ENCODE results near the gene ACOT4. TPM values are rescaled to one million over a fixed set of nuclear protein-coding genes. Genes with fewer than 3 reads are reported as not detected.

Gene ACOT4
- total RNA-seq, 1 donor from 2014 or later = 0.49 TPM

- H3K27me3 ChIP-seq = no peaks in the 10 kb centered on the region
- no peak overlapping the region for H3K27ac ChIP-seq
- H3K36me3 ChIP-seq = no peaks in the 10 kb centered on the region
- DNase-seq (ENCODE audit: extremely low spot score in 2 of 2) = no peak
- peaks cover 5% of the 10 kb centered on the region for H3K4me1 ChIP-seq
- no peak overlapping the region for H3K4me3 ChIP-seq
- no peaks in the 10 kb centered on the region for H3K9me3 ChIP-seq
- intact Hi-C loops (cut with DNase I) = no loop called here
- TF ChIP-seq, protein P1, sequence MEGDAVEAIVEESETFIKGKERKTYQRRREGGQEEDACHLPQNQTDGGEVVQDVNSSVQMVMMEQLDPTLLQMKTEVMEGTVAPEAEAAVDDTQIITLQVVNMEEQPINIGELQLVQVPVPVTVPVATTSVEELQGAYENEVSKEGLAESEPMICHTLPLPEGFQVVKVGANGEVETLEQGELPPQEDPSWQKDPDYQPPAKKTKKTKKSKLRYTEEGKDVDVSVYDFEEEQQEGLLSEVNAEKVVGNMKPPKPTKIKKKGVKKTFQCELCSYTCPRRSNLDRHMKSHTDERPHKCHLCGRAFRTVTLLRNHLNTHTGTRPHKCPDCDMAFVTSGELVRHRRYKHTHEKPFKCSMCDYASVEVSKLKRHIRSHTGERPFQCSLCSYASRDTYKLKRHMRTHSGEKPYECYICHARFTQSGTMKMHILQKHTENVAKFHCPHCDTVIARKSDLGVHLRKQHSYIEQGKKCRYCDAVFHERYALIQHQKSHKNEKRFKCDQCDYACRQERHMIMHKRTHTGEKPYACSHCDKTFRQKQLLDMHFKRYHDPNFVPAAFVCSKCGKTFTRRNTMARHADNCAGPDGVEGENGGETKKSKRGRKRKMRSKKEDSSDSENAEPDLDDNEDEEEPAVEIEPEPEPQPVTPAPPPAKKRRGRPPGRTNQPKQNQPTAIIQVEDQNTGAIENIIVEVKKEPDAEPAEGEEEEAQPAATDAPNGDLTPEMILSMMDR (IDR thresholded peaks at IDR 0.05) = no peak
- no peak for TF ChIP-seq POLR2A (IDR thresholded peaks at IDR 0.05)
- TF ChIP-seq POLR2AphosphoS5 (IDR thresholded peaks at IDR 0.05; ENCODE audit: insufficient read depth in 1 of 2, low read depth in 1 of 2) = no peak
These were observed 2.8 kb downstream of the ACOT4 start for GRCh38 chr14:73594491-73594890.

DNA sequence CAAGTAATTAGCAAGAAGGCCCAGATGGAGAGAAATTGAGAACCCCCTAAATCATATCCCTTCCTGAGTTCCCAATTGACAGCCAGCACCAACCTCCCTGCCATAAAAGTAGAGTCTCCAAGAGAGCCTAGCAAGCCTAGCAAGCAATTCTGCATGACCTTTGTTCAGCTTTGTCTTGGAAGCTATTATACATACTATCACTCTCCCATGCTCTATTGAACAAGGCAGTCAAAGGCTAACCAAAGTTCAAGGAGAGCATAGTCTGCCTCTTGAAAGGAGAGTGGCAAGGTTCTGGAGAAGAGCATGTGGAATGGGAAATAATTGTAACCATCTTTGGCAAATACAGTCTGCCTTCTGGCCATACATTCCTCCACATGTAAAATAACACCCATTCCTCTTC, 7.8 kb downstream of the ACOT4 start:
- Histone ChIP-seq H3K4me3 (no peak overlapping the region), H3K9me3 (no peaks in the 10 kb centered on the region), H3K27ac (no peak overlapping the region), H3K36me3 (no peaks in the 10 kb centered on the region), H3K27me3 (no peaks in the 10 kb centered on the region), H3K4me1 (no peaks in the 10 kb centered on the region)
- no peak for DNase-seq (ENCODE audit: extremely low spot score in 2 of 2)
- TF ChIP-seq, protein P1 (IDR thresholded peaks at IDR 0.05) = no peak
- TF ChIP-seq POLR2AphosphoS5 (IDR thresholded peaks at IDR 0.05; ENCODE audit: insufficient read depth in 1 of 2, low read depth in 1 of 2) = no peak
- TF ChIP-seq POLR2A (IDR thresholded peaks at IDR 0.05) = no peak
- intact Hi-C loops (cut with DNase I) = no loop called here

- no peaks in the 10 kb centered on the region for H3K9me3 ChIP-seq
- H3K27ac ChIP-seq = no peak overlapping the region
- intact Hi-C loops (cut with DNase I) = no loop called here
- no peaks in the 10 kb centered on the region for H3K36me3 ChIP-seq
- no peak for TF ChIP-seq POLR2A (IDR thresholded peaks at IDR 0.05)
- H3K4me3 ChIP-seq = no peak overlapping the region
- H3K27me3 ChIP-seq = no peaks in the 10 kb centered on the region
- no peak for DNase-seq (ENCODE audit: extremely low spot score in 2 of 2)
- H3K4me1 ChIP-seq = no peaks in the 10 kb centered on the region
These were observed 11.3 kb downstream of the ACOT4 start for GRCh38 chr14:73602994-73603393.

DNA sequence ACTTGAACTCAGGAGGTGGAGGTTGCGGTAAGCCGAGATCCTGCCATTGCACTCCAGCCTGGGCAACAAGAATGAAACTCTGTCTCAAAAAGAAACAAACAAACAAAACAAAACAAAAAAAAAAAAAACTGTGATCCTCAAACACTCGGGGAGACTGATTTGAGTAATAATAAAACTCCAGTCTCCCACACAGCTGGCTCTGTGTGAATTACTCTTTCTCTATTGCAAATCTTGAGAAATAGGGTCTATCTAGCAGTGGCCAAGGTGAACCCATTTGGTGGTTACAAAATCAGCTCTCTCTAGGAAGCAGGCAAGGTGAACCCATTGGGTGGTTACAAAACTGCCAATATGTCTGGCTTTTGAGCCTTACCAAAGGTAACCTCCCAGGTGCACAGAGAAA, 14.6 kb downstream of the ACOT4 start:
- intact Hi-C loops (cut with DNase I) = no loop called here
- Histone ChIP-seq H3K36me3 (no peaks in the 10 kb centered on the region), H3K4me3 (no peak overlapping the region), H3K27ac (no peak overlapping the region), H3K27me3 (no peaks in the 10 kb centered on the region), H3K9me3 (no peaks in the 10 kb centered on the region), H3K4me1 (no peaks in the 10 kb centered on the region)
- DNase-seq (ENCODE audit: extremely low spot score in 2 of 2) = no peak
- TF ChIP-seq POLR2A (IDR thresholded peaks at IDR 0.05) (no peak), POLR2AphosphoS5 (IDR thresholded peaks at IDR 0.05; ENCODE audit: insufficient read depth in 1 of 2, low read depth in 1 of 2) (no peak)
- TF ChIP-seq, protein P1 (IDR thresholded peaks at IDR 0.05) = no peak

DNA sequence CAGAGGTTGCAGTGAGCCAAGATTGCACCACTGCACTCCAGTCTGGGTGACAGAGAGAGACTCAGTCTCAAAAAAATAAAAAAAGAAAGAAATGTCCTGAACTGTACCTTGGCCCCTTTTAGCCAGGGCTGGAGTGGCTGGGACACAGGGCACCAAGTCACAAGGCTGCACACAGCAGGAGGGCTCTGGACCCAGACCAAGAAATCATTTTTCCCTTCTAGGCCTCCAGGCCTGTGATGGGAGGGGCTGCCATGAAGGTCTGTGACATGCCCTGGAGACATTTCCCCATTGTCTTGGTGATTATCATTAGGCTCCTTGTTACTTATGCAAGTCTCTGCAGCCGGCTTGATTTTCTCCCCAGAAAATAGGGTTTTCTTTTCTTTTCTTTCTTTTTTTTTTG, 15.6 kb downstream of the ACOT4 start:
- intact Hi-C loops (cut with DNase I) = no loop called here

More for the DNA sequence above, 15.6 kb downstream of the ACOT4 start:
- no peaks in the 10 kb centered on the region for H3K27me3 ChIP-seq
- H3K27ac ChIP-seq = no peak overlapping the region
- H3K9me3 ChIP-seq = no peaks in the 10 kb centered on the region
- no peak for DNase-seq (ENCODE audit: extremely low spot score in 2 of 2)
- H3K4me3 ChIP-seq = no peak overlapping the region
- TF ChIP-seq, protein P1 (IDR thresholded peaks at IDR 0.05) = no peak
- TF ChIP-seq POLR2AphosphoS5 (IDR thresholded peaks at IDR 0.05; ENCODE audit: insufficient read depth in 1 of 2, low read depth in 1 of 2) (no peak), POLR2A (IDR thresholded peaks at IDR 0.05) (no peak)
- no peaks in the 10 kb centered on the region for H3K36me3 ChIP-seq
- peaks cover 4% of the 10 kb centered on the region for H3K4me1 ChIP-seq
